ENCODE measurements around the gene PLA2G4E.

- no peak for TF ChIP-seq CTCF (conservative IDR thresholded peaks at IDR 0.05)
- no peak for TF ChIP-seq EZH2 (IDR thresholded peaks at IDR 0.05; ENCODE audit: low read depth)
These were observed 27.2 kb downstream of the PLA2G4E start for GRCh38 chr15:41993472-41994170.

Data from PC-9 (cell line).